K562 (cell line): ENCODE measurements around the gene HBB. TPM values are rescaled to one million over a fixed set of nuclear protein-coding genes. Genes with fewer than 3 reads are reported as not detected.

Experiments
- ATAC-seq: fragments of 200-7000 bp; cut with Tn5 transposase; 3 replicates; pipeline ENCODE4 v1.9.1; 2020; ENCODE audit warnings: moderate library complexity
- BruUV-seq: library from RNA; stranded (reverse); fragments of 400-500 nt; replicated peaks from 2 replicates; lab custom pipeline; 2021; lab: Mats Ljungman, UMichigan
- CTCF ChIA-PET: fragments of 300-600 bp; formaldehyde crosslinking; extraction: SDS; loops from one replicate; lab custom pipeline; 2021; ENCODE audit warnings: low intra/inter-chr PET ratio; lab: Yijun Ruan, JAX
- POLR2A ChIA-PET: fragments of 300-600, 350-650 bp; sonication (Branson Sonifier 250); formaldehyde crosslinking; extraction: SDS; loops from one replicate; lab custom pipeline; 2021; ENCODE audit warnings: antibody characterized with exemption, inconsistent platforms; lab: Yijun Ruan, JAX
- DNase-seq, 4 experiments: peaks; one replicate each; pipeline versions ENCODE4 v3.0.0 to v3.0.0-alpha.2; 2011 to 2018; ENCODE audit warnings: low spot score in 3 of 4, mixed read lengths in 3 of 4; ENCODE audit errors: extremely low read depth in 1 of 4
- FAIRE-seq: peaks from 2 replicates; lab custom pipeline; 2011; peaks lifted over from hg19 to GRCh38; lab: Jason Lieb, UNC
- H2AFZ ChIP-seq: 2 replicates; pipeline ENCODE4 v1.6.0; 2011; ENCODE audit warnings: low read depth, low read length, control low read depth, inconsistent platforms
- H3K27ac ChIP-seq: fragments of 200-600 bp; 3 replicates; pipeline ENCODE4 v1.8.0; 2011; ENCODE audit warnings: low read depth, mild to moderate bottlenecking, control low read depth, inconsistent platforms, low read length, moderate library complexity, mixed read lengths; ENCODE audit errors: extremely low read depth
- H3K27me3 ChIP-seq, 2 experiments: fragments of 300-600 bp in 1 of 2; 2 replicates in 1 of 2; 3 replicates in 1 of 2; pipeline versions ENCODE4 v1.6.0 to v1.8.0; 2011; ENCODE audit warnings: inconsistent platforms in 2 of 2, low read length in 2 of 2, mild to moderate bottlenecking in 1 of 2, mixed read lengths in 1 of 2, moderate library complexity in 1 of 2; ENCODE audit not compliant: control insufficient read depth in 2 of 2, insufficient read depth in 2 of 2
- H3K36me3 ChIP-seq: fragments of 300-600 bp; 3 replicates; pipeline ENCODE4 v1.8.0; 2011; ENCODE audit warnings: mild to moderate bottlenecking, low read length, inconsistent platforms; ENCODE audit not compliant: control insufficient read depth, insufficient read depth
- H3K4me1 ChIP-seq, 2 experiments: fragments of 200-600 bp in 1 of 2; replicated peaks in 1 of 2; 2 replicates in 1 of 2; 3 replicates in 1 of 2; pipeline versions ENCODE4 v1.5.1 to v1.8.0; 2011; ENCODE audit warnings: inconsistent platforms in 2 of 2, low read length in 2 of 2, mild to moderate bottlenecking in 1 of 2, mixed read lengths in 1 of 2, moderate library complexity in 1 of 2; ENCODE audit not compliant: control insufficient read depth in 2 of 2, insufficient read depth in 2 of 2
- H3K4me2 ChIP-seq: 2 replicates; pipeline ENCODE4 v1.6.1; 2011; ENCODE audit warnings: low read length, control low read depth, inconsistent platforms, mixed read lengths; ENCODE audit not compliant: insufficient read depth
- H3K4me3 ChIP-seq: fragments of 200-600 bp; sonication (generic), shearing (Covaris generic); 2 replicates; pipeline ENCODE4 v1.5.1; 2016; ENCODE audit warnings: control low read depth, inconsistent platforms
- H3K79me2 ChIP-seq: fragments of 200-600 bp; 3 replicates; pipeline ENCODE4 v1.8.0; 2011; ENCODE audit warnings: low read length, inconsistent platforms; ENCODE audit not compliant: control insufficient read depth, insufficient read depth
- H3K9ac ChIP-seq, 2 experiments: 2 replicates each; pipeline versions ENCODE4 v1.6.0 to v1.6.1; 2011; ENCODE audit warnings: low read depth in 2 of 2, low read length in 2 of 2, control low read depth in 1 of 2, inconsistent platforms in 1 of 2, mild to moderate bottlenecking in 1 of 2, mixed read lengths in 1 of 2; ENCODE audit not compliant: insufficient read depth in 1 of 2
- H3K9me1 ChIP-seq: one replicate; pipeline ENCODE4 v1.6.0; 2011; ENCODE audit warnings: inconsistent platforms, mild to moderate bottlenecking, low read length, moderate library complexity; ENCODE audit not compliant: control insufficient read depth, insufficient read depth
- H3K9me3 ChIP-seq: replicated peaks from 2 replicates; pipeline ENCODE4 v1.5.1; 2011; ENCODE audit warnings: low read depth, low read length, inconsistent platforms; ENCODE audit not compliant: control insufficient read depth, insufficient read depth
- H4K20me1 ChIP-seq: replicated peaks from 2 replicates; pipeline ENCODE4 v1.6.1; 2011; ENCODE audit warnings: low read length, inconsistent platforms, mixed read lengths; ENCODE audit not compliant: control insufficient read depth, insufficient read depth
- CBX5 ChIP-seq: IDR thresholded peaks from 2 replicates; pipeline ENCODE4 v1.6.1; 2014; ENCODE audit warnings: low read depth, borderline replicate concordance
- DLX4 ChIP-seq: fragments of 250-450 bp; sonication (Bioruptor Pico); IDR thresholded peaks from 2 replicates; pipeline ENCODE4 v1.6.1; 2021; ENCODE audit warnings: mild to moderate bottlenecking
- HDGF ChIP-seq: fragments of 450-650 bp; IDR thresholded peaks from 2 replicates; pipeline ENCODE4 v1.6.1; 2016
- HNRNPL ChIP-seq: fragments of 200-400 bp; formaldehyde crosslinking; IDR thresholded peaks from 2 replicates; pipeline ENCODE4 v1.6.1; 2017; ENCODE audit warnings: low read depth, mild to moderate bottlenecking, low read length
- POLR2H ChIP-seq: IDR thresholded peaks from 2 replicates; pipeline ENCODE4 v1.6.1; 2016; ENCODE audit warnings: missing genetic modification characterization, low read depth, mild to moderate bottlenecking, control low read depth, missing compliant biosample characterization, moderate library complexity
- RBM34 ChIP-seq: fragments of 200-400 bp; formaldehyde crosslinking; IDR thresholded peaks from 2 replicates; pipeline ENCODE4 v1.6.1; 2018; ENCODE audit warnings: low read length, borderline replicate concordance; ENCODE audit not compliant: insufficient read depth
- SMARCA5 ChIP-seq: fragments of 450-650 bp; IDR thresholded peaks from 2 replicates; pipeline ENCODE4 v1.6.1; 2016
- U2AF2 ChIP-seq: fragments of 200-400 bp; formaldehyde crosslinking; optimal IDR thresholded peaks from 2 replicates; pipeline ENCODE3; 2017; ENCODE audit warnings: low read depth, mild to moderate bottlenecking, low read length
- ZNF165 ChIP-seq: fragments of 250-450 bp; sonication (Bioruptor Pico); IDR thresholded peaks from 2 replicates; pipeline ENCODE4 v1.4.0; 2020; ENCODE audit warnings: borderline replicate concordance
- WGBS: fragments of 100-300 bp; shearing (Covaris generic); methylation state at CpG from one replicate; pipeline ENCODE4 v1.1.6; 2016; ENCODE audit warnings: low coverage, mixed read lengths; ENCODE audit not compliant: insufficient coverage; ENCODE audit errors: missing lambda C conversion rate; 5-methylcytosine and 5-hydroxymethylcytosine counted together
- in situ Hi-C: fragments of 300-500 bp; cut with MboI; formaldehyde crosslinking; loops from 4 replicates; pipeline ENCODE4 v1.15.0; 2018; ENCODE audit warnings: inconsistent platforms, mixed read lengths
- intact Hi-C: fragments of 100-400 bp; cut with micrococcal nuclease; formaldehyde crosslinking; loops from 2 replicates; pipeline ENCODE4 v1.14.2; 2022
- polyA plus RNA-seq, 8 experiments: library from polyadenylated mRNA; depleted of rRNA in 4 of 8; stranded (reverse) in 5 of 8; unstranded in 3 of 8; fragments of >200 nt; fragmentation: Nextera tagmentation in 2 of 8; fragmentation: Illumina TruSeq in 1 of 8; extraction: Ambion mirVana in 2 of 8; extraction: Trizol in 1 of 8; gene quantifications; 2 replicates each; pipeline versions ENCODE4 v1.2.1 to v1.2.3, GENCODE V29; 2011 to 2014; ENCODE audit warnings: inconsistent platforms in 1 of 8, missing spikeins in 1 of 8
- total RNA-seq, 7 experiments: library from RNA; depleted of rRNA in 6 of 7; stranded (reverse); fragments of >200 nt in 6 of 7; fragmentation: Illumina TruSeq in 2 of 7; extraction: Trizol in 2 of 7; gene quantifications; 2 replicates each; pipeline versions ENCODE4 v1.2.1 to v1.2.3, GENCODE V29; 2011 to 2021; ENCODE audit warnings: low replicate concordance in 1 of 7
- TF ChIP-seq, protein P1 (sequence below): fragments of 250-450 bp; sonication (Bioruptor Pico); IDR thresholded peaks from 2 replicates; pipeline ENCODE4 v1.8.0; 2022; ENCODE audit warnings: inconsistent platforms, mild to moderate bottlenecking, moderate library complexity, borderline replicate concordance

HBB gene
- total and polyA plus RNA-seq, 9 of the 15 experiments (the other 6 are each of a cell fraction or from before 2014, with no cell fraction given) = 0.33 to 3.4 (median 1.2) TPM; not detected in 2

DNA sequence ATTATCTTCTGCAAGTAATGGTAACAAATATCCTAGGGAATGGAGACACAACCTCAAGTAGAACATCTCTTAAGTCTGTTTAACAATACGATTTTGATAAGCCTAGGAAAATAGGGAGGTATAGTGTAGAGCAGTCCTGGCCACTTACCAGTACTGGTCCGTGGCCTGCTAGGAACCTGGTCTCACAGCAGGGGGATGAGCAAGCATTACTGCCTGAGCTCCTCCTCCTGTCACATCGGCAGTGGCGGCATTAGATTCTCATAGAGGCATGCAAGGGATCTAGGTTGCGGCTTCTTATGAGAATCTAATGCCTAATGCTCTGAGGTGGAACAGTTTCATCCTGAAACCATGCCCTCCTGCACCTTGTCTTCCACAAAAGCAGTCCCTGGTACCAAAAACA is 30.8 kb downstream of the HBB start:
- Histone ChIP-seq H3K9me3 (no peaks in the 10 kb centered on the region), H2AFZ (peak overlapping the region; percentile 88), H3K27ac (peak overlapping the region; percentile 41; the same call in 1 of the 3 replicates), H3K4me1 (peaks cover 6 to 18% of the 10 kb centered on the region in 2 experiments; a peak in 4 of 5 replicates), H3K4me2 (peak overlapping the region; percentile 67), H3K79me2 (no peaks in the 10 kb centered on the region), H3K9me1 (no peaks in the 10 kb centered on the region), H3K27me3 (no peaks in the 10 kb centered on the region), H3K36me3 (no peaks in the 10 kb centered on the region), H4K20me1 (no peaks in the 10 kb centered on the region), H3K4me3 (no peak overlapping the region), H3K9ac (peak overlapping the region in 1 of 2 experiments; percentile 24; a peak in 2 of 4 replicates)
- POLR2A ChIA-PET = interaction anchor here (0.5 to 1.0 kb wide), 6 partner anchors 12 to 309 kb away, joined by 3 to 4 read pairs (median 3); no protein-coding TSS in a partner anchor
- CTCF ChIA-PET = interaction anchor here (0.6 to 0.8 kb wide), 2 partner anchors 72 to 365 kb away, joined by 3 read pairs; no protein-coding TSS in a partner anchor
- intact Hi-C loops (loop anchor here (2.0 kb wide), 1 partner anchor 71 kb away; no protein-coding TSS in a partner anchor), in situ Hi-C loops (no loop called here)
- WGBS = 5% methylated on average over 5 of the region's 5 CpGs
- ATAC-seq (peak; percentile 98), FAIRE-seq (peak; percentile 90), DNase-seq (peak; percentile 35 to 86 (median 54))
- BruUV-seq = no TSS peak
- no peak for TF ChIP-seq U2AF2
- TF ChIP-seq DLX4 (CRISPR knock-in tag) = no peak
- no peak for TF ChIP-seq SMARCA5
- no peak for TF ChIP-seq ZNF165 (CRISPR knock-in tag)
- TF ChIP-seq RBM34 = no peak
- TF ChIP-seq HNRNPL = no peak
- TF ChIP-seq HDGF = no peak
- TF ChIP-seq POLR2H (tag) = no peak
- TF ChIP-seq, protein P1, sequence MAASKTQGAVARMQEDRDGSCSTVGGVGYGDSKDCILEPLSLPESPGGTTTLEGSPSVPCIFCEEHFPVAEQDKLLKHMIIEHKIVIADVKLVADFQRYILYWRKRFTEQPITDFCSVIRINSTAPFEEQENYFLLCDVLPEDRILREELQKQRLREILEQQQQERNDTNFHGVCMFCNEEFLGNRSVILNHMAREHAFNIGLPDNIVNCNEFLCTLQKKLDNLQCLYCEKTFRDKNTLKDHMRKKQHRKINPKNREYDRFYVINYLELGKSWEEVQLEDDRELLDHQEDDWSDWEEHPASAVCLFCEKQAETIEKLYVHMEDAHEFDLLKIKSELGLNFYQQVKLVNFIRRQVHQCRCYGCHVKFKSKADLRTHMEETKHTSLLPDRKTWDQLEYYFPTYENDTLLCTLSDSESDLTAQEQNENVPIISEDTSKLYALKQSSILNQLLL = no peak
- no peak for TF ChIP-seq CBX5
